ENCODE results near the gene EFCAB9. TPM values are rescaled to one million over a fixed set of nuclear protein-coding genes. Genes with fewer than 3 reads are reported as not detected.
A peak's percentile ranks its signal among the peaks of the same experiment; 100 is the strongest.

The EFCAB9 gene
- total and polyA plus RNA-seq, 2 of the 13 experiments (the other 11 are each of a cell fraction or from before 2014, with no cell fraction given) = not detected

DNA sequence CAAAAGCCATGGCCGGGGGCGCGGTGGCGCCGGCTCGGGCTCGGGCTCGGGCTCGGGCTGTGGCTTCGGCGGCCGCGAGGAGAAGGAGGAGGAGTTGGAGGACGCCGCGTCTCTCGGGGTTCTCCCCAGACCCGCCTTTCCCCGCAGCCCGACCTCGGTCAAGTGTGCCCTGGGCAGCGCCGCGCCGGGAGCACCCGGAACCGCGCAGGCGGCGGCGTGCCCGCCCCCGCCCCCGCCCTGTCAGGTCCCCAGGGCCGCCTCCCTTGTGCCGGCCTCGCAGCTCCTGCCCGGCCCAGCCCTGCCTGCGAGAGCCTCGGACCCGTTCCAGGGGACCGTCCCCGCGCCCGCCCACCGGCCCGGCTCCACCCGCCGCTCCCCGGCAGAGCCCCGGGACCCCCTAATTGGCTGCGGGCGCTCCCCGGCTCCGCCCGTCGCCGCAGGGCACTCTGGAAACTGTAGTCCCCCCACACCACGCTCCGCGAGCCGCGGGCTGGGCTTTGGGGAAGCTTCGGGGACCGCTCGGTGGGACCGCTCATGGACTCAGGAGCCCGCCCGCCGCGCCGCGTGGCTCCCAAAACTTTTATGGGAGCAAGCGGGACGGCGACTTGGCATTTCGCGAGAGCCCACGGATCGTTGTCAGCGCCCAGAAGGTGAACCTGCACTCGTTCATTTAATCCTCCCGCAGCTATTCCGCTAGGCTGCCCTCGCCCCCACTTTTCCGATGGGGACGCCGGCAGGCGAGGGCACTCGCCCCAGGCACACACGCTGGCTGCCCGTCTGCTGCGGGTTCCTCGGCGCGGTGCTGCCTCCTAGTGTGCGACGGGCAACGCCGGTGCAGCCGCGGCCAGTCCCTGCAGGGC, 5.7 kb upstream of the EFCAB9 start, which contains the start of gene STK10 (continued):
- TF ChIP-seq, protein P1, sequence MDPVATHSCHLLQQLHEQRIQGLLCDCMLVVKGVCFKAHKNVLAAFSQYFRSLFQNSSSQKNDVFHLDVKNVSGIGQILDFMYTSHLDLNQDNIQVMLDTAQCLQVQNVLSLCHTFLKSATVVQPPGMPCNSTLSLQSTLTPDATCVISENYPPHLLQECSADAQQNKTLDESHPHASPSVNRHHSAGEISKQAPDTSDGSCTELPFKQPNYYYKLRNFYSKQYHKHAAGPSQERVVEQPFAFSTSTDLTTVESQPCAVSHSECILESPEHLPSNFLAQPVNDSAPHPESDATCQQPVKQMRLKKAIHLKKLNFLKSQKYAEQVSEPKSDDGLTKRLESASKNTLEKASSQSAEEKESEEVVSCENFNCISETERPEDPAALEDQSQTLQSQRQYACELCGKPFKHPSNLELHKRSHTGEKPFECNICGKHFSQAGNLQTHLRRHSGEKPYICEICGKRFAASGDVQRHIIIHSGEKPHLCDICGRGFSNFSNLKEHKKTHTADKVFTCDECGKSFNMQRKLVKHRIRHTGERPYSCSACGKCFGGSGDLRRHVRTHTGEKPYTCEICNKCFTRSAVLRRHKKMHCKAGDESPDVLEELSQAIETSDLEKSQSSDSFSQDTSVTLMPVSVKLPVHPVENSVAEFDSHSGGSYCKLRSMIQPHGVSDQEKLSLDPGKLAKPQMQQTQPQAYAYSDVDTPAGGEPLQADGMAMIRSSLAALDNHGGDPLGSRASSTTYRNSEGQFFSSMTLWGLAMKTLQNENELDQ (CRISPR knock-in tag; IDR thresholded peaks at IDR 0.05; ENCODE audit: borderline replicate concordance) = no peak
- TF ChIP-seq SMAD1 (CRISPR knock-in tag; IDR thresholded peaks at IDR 0.05; ENCODE audit: borderline replicate concordance, low read depth) (peak; percentile 91), ZNF777 (CRISPR knock-in tag; IDR thresholded peaks at IDR 0.05) (peak; percentile 92), PRMT3 (CRISPR knock-in tag; IDR thresholded peaks at IDR 0.05; ENCODE audit: borderline replicate concordance, low read depth) (0 out of 2 replicates have a peak, but pooled peaks have one; percentile 62), KDM1A (CRISPR knock-in tag; IDR thresholded peaks at IDR 0.05) (peak; percentile 61; the same call in 1 of the 2 replicates), KLF9 (CRISPR knock-in tag; IDR thresholded peaks at IDR 0.05; ENCODE audit: low read depth) (no peak), ZNF749 (CRISPR knock-in tag; IDR thresholded peaks at IDR 0.05; ENCODE audit: borderline replicate concordance) (peak; percentile 29; the same call in 1 of the 2 replicates), SALL1 (CRISPR knock-in tag; IDR thresholded peaks at IDR 0.05) (peak; percentile 72; the same call in 1 of the 2 replicates), GATAD1 (CRISPR knock-in tag; IDR thresholded peaks at IDR 0.05) (peak; percentile 42; the same call in 1 of the 2 replicates), POGZ (CRISPR knock-in tag; IDR thresholded peaks at IDR 0.05) (peak; percentile 72), ZNF501 (CRISPR knock-in tag; IDR thresholded peaks at IDR 0.05) (peak; percentile 95), ZNF367 (CRISPR knock-in tag; IDR thresholded peaks at IDR 0.05; ENCODE audit: borderline replicate concordance) (0 out of 2 replicates have a peak, but pooled peaks have one; percentile 48), HNRNPL (IDR thresholded peaks at IDR 0.05; ENCODE audit: low read depth, low read length) (peak; percentile 86; the same call in 1 of the 2 replicates), POLR2AphosphoS5 (IDR thresholded peaks at IDR 0.05; ENCODE audit: low read depth, low read length) (no peak)
- TF ChIP-seq, protein P2, sequence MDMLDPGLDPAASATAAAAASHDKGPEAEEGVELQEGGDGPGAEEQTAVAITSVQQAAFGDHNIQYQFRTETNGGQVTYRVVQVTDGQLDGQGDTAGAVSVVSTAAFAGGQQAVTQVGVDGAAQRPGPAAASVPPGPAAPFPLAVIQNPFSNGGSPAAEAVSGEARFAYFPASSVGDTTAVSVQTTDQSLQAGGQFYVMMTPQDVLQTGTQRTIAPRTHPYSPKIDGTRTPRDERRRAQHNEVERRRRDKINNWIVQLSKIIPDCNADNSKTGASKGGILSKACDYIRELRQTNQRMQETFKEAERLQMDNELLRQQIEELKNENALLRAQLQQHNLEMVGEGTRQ (IDR thresholded peaks at IDR 0.05; ENCODE audit: low read depth, low read length) = no peak
- TF ChIP-seq, protein P2 (CRISPR knock-in tag; IDR thresholded peaks at IDR 0.05; ENCODE audit: borderline replicate concordance) = no peak
- TF ChIP-seq, protein P3, sequence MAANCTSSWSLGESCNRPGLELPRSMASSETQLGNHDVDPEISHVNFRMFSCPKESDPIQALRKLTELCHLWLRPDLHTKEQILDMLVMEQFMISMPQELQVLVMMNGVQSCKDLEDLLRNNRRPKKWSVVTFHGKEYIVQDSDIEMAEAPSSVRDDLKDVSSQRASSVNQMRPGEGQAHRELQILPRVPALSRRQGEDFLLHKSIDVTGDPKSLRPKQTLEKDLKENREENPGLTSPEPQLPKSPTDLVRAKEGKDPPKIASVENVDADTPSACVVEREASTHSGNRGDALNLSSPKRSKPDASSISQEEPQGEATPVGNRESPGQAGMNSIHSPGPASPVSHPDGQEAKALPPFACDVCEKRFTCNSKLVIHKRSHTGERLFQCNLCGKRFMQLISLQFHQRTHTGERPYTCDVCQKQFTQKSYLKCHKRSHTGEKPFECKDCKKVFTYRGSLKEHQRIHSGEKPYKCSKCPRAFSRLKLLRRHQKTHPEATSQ (CRISPR knock-in tag; IDR thresholded peaks at IDR 0.05; ENCODE audit: borderline replicate concordance) = peak; percentile 62; the same call in 1 of the 2 replicates
- TF ChIP-seq, protein P4, sequence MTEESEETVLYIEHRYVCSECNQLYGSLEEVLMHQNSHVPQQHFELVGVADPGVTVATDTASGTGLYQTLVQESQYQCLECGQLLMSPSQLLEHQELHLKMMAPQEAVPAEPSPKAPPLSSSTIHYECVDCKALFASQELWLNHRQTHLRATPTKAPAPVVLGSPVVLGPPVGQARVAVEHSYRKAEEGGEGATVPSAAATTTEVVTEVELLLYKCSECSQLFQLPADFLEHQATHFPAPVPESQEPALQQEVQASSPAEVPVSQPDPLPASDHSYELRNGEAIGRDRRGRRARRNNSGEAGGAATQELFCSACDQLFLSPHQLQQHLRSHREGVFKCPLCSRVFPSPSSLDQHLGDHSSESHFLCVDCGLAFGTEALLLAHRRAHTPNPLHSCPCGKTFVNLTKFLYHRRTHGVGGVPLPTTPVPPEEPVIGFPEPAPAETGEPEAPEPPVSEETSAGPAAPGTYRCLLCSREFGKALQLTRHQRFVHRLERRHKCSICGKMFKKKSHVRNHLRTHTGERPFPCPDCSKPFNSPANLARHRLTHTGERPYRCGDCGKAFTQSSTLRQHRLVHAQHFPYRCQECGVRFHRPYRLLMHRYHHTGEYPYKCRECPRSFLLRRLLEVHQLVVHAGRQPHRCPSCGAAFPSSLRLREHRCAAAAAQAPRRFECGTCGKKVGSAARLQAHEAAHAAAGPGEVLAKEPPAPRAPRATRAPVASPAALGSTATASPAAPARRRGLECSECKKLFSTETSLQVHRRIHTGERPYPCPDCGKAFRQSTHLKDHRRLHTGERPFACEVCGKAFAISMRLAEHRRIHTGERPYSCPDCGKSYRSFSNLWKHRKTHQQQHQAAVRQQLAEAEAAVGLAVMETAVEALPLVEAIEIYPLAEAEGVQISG (CRISPR knock-in tag; IDR thresholded peaks at IDR 0.05) = peak; percentile 59; the same call in 1 of the 2 replicates
